ENCODE results near the gene POLR3A. TPM values are rescaled to one million over a fixed set of nuclear protein-coding genes. Genes with fewer than 3 reads are reported as not detected.
A peak's percentile ranks its signal among the peaks of the same experiment; 100 is the strongest.

The POLR3A gene
- total and polyA plus RNA-seq, 2 of the 13 experiments (the other 11 are each of a cell fraction or from before 2014, with no cell fraction given): 13.6 to 19.2 TPM

- peak; percentile 34; the same call in 1 of the 2 replicates for TF ChIP-seq PATZ1 (CRISPR knock-in tag; IDR thresholded peaks at IDR 0.05)
- TF ChIP-seq RFXANK (CRISPR knock-in tag; IDR thresholded peaks at IDR 0.05): no peak
- peak; percentile 56 for TF ChIP-seq CTCF (CRISPR knock-in tag; IDR thresholded peaks at IDR 0.05)
- TF ChIP-seq JDP2 (CRISPR knock-in tag; IDR thresholded peaks at IDR 0.05; ENCODE audit: borderline replicate concordance): no peak
- no peak for TF ChIP-seq HOXA9 (CRISPR knock-in tag; IDR thresholded peaks at IDR 0.05; ENCODE audit: borderline replicate concordance)
- TF ChIP-seq ZFY (CRISPR knock-in tag; IDR thresholded peaks at IDR 0.05): 0 out of 2 replicates have a peak, but pooled peaks have one; percentile 22
These were observed 54.8 kb downstream of the POLR3A start (continued) for GRCh38 chr10:77974396-77975074.

- no peak for DNase-seq (ENCODE audit: low spot score)
- no peak for FAIRE-seq
- Histone ChIP-seq H3K4me2 (ENCODE audit: low read depth, low read length) (no peak overlapping the region), H3K27me3 (ENCODE audit: control insufficient read depth in 1 of 2, insufficient read depth in 2 of 2, low read length in 2 of 2) (no peaks in the 10 kb centered on the region), H3K79me2 (ENCODE audit: insufficient read depth, low read length) (no peaks in the 10 kb centered on the region), H3K4me3 (replicated peaks in 1 of 3; ENCODE audit: insufficient read depth in 1 of 3, low read depth in 2 of 3, low read length in 3 of 3) (no peak overlapping the region), H3K4me1 (ENCODE audit: insufficient read depth, low read length) (peaks cover 58% of the 10 kb centered on the region), H3K27ac (ENCODE audit: extremely low read length, insufficient read depth, low read length) (no peak overlapping the region), H2AFZ (ENCODE audit: low read length) (no peak overlapping the region), H3K9me3 (ENCODE audit: low read length) (no peaks in the 10 kb centered on the region), H3K36me3 (replicated peaks in 1 of 2; ENCODE audit: control insufficient read depth in 1 of 2, insufficient read depth in 2 of 2, low read length in 2 of 2) (peaks cover 8 to 21% of the 10 kb centered on the region in 2 experiments; a peak in 4 of 5 replicates), H3K9ac (ENCODE audit: insufficient read depth, low read depth, low read length) (no peak overlapping the region), H4K20me1 (ENCODE audit: insufficient read depth, low read length) (no peaks in the 10 kb centered on the region)
- CTCF ChIA-PET (ENCODE audit: low intra/inter-chr PET ratio, low total read pairs): no interaction called here
- in situ Hi-C loops (cut with HindIII; ENCODE audit: extremely low pct_ligation_motif_present, low pct_unique_long_range_greater_than_20kb) (loop anchor here (5.0 kb wide), 2 partner anchors 66 to 126 kb away; no protein-coding TSS in a partner anchor), intact Hi-C loops (cut with micrococcal nuclease; ENCODE audit: unreplicated experiment) (loop anchor here (5.0 kb wide), 2 partner anchors 46 to 66 kb away; partner anchors contain the start of gene DLG5)
- no TSS peak for BruUV-seq (replicated peaks)
- 94% methylated on average over 5 of the region's 5 CpGs for WGBS (ENCODE audit: low lambda C conversion rate)
- POLR2A ChIA-PET: no interaction called here
- ATAC-seq: no peak
- TF ChIP-seq TP53 (CRISPR knock-in tag; conservative IDR thresholded peaks at IDR 0.05): no peak
- no peak for TF ChIP-seq ARHGAP35 (CRISPR knock-in tag; IDR thresholded peaks at IDR 0.05; ENCODE audit: borderline replicate concordance)
- no peak for TF ChIP-seq ZSCAN5A (CRISPR knock-in tag; IDR thresholded peaks at IDR 0.05; ENCODE audit: borderline replicate concordance)
- no peak for TF ChIP-seq SNAPC2 (CRISPR knock-in tag; IDR thresholded peaks at IDR 0.05)
These were observed 56.0 kb downstream of the POLR3A start for GRCh38 chr10:77973276-77973675.
